Central memory CD4-positive, alpha-beta T cell (primary cell): ENCODE measurements around the gene DYNC1I1.

Experiments
- DNase-seq: peaks from one replicate; pipeline ENCODE4 v3.0.0; 2022

DYNC1I1 gene

DNA sequence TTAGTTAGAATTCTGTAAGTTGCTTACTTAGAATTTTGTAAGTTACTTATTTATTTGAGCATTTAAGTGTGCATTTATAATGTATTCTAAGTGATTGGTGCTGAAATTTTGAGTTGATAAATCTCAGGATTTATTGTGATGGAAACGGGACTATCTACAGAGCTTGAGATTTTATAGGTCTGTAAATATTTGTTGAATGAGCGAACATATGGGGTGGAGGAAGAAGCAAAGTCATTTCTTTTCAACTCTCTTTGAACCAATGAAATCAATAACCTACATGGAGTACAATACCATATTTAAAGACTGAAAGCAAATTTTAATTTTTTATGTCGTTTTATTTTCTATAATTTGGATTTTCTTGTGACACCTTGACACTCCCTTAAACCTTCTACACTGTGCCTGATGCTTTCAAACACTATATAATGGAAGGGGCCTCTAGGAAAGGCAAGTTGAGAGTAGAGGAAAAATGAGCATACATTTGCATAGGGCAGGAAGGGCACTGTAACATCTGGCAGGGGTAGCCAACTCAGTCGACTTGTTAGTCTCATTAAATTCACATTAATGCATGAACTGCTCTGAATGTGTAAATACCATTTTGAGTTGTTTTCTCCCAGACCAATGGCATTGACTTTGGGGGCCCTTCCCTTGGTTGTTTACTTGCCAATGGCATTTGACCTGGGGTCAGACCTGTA lies 204.2 kb downstream of the DYNC1I1 start:
- DNase-seq, result no peak

DNA sequence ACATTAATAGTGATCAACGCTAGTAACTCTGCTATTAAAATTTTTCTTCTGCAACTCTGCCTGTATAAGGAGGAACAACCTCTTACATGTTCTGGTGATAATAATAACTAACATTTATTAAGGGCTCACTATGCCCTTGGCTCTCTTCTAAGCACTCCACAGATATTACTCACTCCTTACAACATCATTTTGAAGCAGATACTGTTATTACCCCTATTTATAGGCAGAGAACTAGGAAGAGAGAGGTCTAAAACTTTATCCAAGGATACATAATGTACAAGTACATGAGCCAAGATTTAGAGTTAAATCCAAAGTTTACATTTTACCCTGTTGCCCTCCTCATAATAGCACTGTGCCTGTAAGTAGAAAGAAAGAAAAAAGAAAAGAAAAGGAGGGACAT lies 205.6 kb downstream of the DYNC1I1 start:
- DNase-seq, result no peak

DNA sequence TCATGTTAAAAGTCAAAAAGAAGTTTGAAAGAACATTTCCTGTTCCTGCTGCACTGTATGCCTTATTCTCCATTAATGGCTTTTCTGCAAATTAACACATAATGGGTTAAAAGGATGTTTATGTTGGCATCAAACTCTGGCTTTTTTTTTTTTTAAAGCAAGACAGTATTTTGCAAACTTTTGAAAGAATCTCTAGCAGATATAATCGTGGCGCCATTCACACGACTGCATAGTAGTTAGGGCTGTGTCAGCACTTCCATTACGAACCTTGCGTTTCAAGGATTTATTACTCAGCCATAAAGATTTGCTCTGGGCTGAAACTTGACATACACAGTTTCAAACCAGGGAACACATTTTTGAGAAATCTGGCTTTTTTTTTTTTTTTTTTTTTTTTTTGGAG lies 207.8 kb downstream of the DYNC1I1 start:
- DNase-seq, result no peak

DNA sequence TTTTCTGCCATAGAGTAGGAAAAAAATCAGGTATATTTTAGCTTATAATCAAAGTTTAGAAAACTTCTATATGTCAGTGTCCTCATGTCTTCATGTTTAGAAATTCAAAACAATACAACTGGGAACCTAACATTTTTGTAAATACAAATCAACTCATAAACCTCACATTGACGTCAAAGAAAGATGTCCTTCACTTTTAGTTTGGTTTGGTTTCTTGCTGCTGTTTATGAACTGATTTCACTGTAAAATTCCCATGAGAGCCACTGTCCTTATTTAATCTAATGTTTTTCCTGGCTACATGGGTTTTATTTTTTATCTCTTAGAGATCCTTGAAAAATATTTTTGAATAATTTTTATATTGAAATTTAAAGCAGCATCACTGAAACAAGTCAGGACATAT lies 208.4 kb downstream of the DYNC1I1 start:
- DNase-seq, result no peak

DNA sequence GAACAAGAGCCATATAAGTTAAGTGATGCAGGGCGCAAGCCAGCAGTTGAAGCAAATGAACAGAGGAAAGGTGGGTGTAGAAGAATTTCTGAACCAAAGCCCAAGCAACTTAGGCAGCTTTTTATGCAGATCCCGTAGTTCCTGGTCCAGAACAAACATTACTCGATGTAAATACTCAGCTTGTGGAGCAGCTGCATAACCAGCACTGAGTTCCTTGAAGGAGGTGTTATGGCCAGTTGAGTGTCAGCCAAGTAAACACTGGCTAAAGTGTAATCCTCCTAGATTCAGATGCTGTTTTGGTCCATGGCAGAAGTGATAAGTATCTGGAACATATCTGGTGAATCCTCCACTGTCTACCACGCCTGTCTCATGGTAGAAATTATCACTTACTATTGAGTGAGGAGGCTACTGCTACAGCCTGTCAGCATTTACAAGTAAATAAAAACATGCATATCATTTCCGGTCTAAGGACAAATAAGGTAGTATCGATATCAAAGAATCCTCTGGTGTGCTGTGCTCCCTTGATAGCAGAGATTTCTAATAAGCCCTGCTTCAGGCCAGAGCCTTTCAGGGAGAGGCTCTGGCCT lies 213.9 kb downstream of the DYNC1I1 start:
- DNase-seq, result no peak

GRCh38 chr7:95989301-95989700 lies 216.9 kb downstream of the DYNC1I1 start:
- DNase-seq, result no peak

GRCh38 chr7:95993380-95993779 lies 221.0 kb downstream of the DYNC1I1 start:
- no peak for DNase-seq

DNA sequence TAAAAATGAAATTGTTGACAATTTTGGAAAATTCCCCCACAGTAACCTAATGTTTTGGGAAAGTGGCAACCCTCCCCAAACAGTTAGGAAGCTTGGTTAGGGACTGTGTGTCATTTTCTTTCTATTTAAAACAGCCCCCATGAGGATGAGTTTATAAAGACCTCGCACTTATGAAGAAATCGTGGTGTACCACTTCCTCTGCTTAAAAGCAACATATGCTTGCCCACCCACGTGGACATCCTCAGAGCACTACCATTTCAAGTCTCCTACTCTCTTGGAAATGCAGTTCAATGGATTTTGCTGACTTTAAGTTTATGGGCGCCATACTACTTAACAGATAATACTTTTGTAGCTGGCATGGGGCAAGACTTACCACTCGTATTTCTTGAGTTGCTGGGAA lies 223.8 kb downstream of the DYNC1I1 start:
- DNase-seq, result no peak

- no peak for DNase-seq
Observed at GRCh38 chr7:95996886-95997285, 224.5 kb downstream of the DYNC1I1 start.

DNA sequence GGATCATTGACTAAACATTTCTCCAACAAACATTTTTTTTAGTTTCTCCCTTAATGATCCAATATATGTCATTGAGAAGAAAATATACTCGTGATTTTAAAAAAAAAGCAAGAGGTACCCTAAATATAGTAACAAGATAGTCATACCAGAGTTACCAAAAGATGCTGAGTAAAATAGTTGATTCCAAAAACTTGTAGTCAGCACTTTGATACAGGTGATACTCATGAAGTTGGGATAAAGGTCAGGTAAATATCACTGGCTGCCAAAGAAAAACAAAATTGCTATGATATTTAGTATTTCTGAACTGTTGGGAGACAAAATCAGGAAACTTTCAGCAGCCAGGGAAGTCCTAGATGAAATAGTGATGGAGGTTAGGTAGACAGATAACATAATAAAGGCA lies 225.3 kb downstream of the DYNC1I1 start:
- DNase-seq, result no peak

- DNase-seq, result no peak
Observed at GRCh38 chr7:95999481-95999880, 227.1 kb downstream of the DYNC1I1 start.

GRCh38 chr7:96004578-96004977 lies 232.2 kb downstream of the DYNC1I1 start:
- no peak for DNase-seq

DNA sequence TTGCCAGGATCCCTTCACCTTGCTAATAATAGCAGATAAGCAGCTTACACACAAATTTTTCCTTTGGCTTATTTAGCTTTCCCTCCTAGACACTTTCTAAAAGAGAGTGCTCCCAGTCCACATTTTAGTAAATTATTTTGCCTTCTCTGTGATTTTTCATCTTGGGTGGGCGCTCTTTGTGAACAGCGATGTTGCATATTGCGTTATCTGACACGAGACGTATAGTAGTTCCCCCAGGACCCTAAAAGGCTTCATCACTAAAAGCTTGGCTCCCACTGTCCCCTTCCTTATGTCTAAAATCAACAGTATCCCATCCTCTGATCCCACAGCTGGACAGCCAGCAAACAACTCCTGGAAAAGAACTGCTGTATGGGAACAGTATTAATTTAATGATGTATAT lies 232.9 kb downstream of the DYNC1I1 start:
- DNase-seq, result no peak

DNA sequence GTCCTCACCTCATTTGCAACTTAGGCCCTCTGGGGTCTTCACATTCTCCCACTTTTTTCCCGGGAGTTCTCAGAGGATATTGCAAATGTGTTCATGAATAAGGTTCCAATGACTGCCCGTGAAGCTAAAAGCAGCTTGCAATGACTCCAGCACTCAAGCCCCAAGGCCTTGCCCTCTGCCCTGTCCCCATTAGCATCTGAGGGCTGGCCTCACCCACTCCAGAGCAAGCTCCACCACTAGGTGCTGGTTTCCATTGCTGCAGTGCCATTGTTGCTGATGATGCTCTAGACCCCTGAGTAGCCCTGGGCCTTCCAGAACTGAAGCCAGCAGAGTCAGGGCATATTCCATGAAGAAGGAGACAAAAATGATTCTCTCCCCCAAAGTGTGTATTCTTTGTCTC lies 236.8 kb downstream of the DYNC1I1 start:
- no peak for DNase-seq

- no peak for DNase-seq
Observed at GRCh38 chr7:96013836-96014235, 241.5 kb downstream of the DYNC1I1 start.

DNA sequence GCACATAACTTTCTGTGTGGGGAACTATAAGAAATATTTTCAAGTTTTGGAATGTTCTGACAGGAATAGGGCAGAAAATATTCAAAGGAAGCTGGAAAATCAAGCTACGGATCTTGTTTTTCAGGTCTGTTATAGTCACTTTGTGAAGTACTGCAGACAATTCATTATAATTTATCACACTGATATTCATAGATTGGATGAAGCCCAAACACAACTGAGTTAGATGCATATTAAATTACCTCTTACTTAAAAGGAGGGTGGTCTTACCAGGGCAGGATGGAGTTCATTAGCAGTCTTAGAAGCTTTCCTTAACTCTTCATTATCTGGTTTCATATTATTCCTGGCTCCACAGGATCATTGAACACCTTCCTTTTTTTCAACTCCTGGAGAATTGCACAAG lies 242.3 kb downstream of the DYNC1I1 start:
- no peak for DNase-seq

DNA sequence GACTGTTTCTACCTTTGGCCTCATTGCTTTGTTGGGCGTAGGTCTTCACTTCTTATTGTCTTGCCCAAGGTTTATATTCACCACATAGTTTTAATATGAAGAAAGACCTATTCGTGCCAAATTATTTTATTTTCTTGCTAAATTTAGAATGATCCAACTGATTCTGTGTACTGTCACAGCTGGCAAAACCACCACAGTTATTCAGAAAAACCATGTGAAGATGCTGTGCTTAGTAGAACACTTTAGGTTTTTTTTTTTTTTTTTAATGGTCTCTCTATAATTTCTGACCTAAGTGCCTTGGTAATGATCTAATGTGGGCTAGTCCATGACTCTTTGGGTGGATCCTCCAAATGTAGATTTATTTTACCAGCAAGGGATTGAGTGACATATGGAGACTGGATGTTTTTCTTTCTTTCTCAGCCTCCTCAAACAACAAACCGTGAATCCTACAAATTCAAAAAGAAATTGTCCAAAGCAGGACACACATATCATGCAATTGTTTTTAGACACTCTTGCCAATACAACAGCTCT lies 243.8 kb downstream of the DYNC1I1 start:
- DNase-seq, result no peak

DNA sequence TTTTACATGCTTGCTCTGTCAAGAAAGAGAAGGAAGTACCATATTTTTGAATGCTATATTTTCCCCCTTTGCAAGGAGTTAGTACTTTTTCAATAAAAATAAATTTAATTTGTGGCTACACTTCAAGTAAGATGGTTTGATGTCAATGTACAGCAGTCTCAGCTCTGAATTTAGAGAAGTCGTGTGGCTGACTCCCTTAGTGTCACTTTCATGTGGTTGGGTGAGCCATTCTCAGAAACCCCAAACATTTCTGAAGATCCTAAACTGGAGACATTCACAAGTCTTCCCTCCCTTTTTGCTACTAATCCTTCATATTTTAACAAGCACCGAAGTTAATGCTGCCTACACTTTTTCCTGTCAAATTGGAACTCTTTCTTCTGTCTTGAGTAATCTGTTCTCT lies 244.4 kb downstream of the DYNC1I1 start:
- no peak for DNase-seq

- DNase-seq, result no peak
Observed at GRCh38 chr7:96017877-96018276, 245.5 kb downstream of the DYNC1I1 start.

GRCh38 chr7:96021568-96021967 lies 249.2 kb downstream of the DYNC1I1 start:
- no peak for DNase-seq

DNA sequence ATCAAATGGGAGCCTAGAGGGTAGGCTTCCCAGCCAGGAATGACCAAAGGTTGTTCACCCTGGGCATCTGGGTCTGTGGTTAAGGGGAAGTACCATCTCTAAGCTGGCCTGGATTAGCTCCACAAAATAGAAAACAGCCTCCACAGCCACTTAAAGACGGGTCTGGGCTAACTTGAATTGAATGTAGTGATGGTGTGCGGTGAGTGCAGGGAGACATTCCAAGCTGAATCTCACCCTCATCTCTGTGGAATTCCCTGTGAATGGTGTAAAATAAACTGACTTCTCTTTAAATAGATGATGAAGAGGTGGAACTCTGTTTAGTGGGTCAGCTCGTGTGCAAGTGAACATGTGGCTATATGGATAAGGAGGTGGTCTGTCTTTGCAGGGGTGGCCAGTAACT lies 251.0 kb downstream of the DYNC1I1 start:
- no peak for DNase-seq

- DNase-seq, result no peak
Observed at GRCh38 chr7:96026010-96026409, 253.7 kb downstream of the DYNC1I1 start.

DNA sequence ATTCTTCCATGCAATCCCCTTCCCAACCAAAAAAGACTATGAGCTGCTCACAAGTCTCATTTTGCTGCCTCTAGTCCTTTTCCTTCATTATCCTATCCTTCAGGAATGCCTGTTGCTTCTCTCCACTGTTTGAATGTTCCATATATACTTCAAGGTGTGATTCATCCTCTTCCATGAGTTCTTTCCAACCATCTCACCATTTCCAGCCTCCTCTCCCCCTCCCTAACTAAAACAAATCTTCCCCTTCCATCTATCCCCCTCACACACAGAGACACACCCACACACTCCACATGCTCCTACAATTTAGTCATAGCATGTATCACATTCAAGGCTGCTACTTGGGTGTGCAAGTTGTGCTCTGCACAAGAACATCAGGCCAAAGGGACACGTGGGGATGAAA lies 254.3 kb downstream of the DYNC1I1 start:
- no peak for DNase-seq

DNA sequence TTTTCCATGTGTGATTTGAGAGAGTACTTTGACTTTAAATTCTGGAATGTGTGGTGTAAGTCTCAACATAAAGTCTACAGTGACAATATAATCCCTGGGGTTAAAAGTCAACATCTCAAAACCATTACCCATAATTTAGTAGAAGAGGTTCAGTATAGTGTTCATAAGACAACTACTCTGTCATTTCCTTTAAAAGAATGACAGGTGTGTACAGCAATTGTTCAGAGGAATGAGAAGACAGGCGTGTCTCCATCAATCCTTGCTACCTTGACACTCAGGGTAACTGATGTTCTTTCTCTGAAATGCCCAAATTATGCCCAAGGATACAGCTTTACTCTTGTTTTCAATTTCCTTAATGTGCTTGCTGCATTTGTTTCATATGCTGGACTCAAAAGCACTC lies 256.4 kb downstream of the DYNC1I1 start:
- DNase-seq, result no peak
